ENCODE results near the gene KCP. TPM values are rescaled to one million over a fixed set of nuclear protein-coding genes. Genes with fewer than 3 reads are reported as not detected.

KCP gene
- total RNA-seq, 1 experiment from 2014 or later, result not detected

GRCh38 chr7:128908750-128909624 is 1.5 kb downstream of the KCP start:
- DNase-seq (ENCODE audit: extremely low read depth, low read depth), result no peak

- DNase-seq (ENCODE audit: extremely low read depth, low read depth), result no peak
Measured at GRCh38 chr7:128906766-128907559, 3.5 kb downstream of the KCP start.

DNA sequence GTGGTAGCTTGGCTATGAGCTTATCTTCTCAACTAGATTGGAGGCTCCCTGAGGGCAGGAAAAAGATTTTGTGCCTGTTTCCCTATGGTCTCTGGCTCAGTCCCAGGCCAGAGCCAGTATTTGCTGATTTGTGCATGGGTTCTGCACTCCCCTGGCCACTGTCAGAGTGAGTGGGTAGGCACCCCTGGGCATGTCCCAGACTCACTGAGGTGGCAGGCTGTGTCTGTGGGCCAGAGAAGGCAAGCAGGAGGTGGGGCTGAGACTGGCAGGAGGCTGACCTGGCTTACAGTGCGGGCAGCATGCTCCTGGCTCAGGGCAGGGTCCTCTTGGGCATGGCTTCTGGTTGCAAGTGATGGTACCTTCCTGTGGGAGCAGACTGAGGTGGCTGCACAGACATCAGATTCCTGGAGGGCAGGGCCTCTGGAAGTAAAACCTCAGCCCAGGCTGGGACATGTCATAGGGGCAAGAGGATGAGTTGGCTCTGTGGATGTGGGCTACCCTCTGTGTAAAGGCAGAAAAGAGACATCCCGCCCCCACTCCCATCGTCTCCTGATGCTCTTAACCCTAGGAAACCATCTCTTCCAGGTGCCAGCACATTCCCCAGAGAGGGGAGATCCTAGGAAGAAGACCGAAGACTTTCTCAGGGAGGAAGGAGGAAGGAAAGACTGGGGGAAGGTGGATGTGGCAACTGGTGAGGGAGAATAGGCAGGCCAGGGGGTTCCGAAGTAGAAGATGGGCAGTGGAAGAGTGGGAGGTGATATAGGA is 4.3 kb downstream of the KCP start:
- no peak for DNase-seq (ENCODE audit: extremely low read depth, low read depth)

DNA sequence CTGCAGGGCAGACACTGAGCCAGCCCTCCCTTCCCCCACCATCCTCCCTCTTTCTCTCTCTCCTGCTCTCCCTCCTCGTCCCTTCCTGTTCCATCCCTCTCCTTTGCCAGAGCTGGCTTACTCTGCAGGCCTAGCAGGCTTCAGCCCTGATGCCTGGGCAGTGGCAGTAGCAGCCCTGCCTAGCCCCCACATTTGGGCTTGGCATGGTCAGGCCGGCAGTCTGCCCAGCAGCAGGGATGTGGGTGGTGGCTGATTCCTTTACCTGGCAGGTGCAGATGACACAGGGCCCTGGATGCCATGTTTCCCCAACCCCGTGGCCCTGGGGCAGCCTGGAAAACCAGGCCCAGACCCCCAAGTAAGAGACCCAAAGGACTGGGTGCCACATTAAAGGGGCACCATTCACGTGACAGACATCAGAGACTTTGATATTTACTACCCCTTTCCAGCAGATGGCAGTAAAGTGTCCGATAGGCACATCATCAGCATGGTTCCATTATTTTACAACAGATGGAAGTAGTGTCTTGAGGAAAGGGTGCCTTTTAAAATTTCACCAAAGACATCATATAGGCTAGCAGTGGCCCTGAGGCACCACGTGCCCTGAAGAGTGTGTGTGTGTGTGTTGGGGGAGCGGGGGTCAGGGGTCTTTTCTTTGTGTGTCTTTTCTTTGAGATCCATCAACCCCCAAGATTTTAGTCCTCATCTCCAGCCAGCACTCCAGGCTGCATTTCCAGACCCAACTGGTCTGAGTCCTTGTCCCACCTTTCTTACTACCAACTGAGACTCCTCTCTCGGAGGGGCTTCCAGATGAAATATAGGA is 5.9 kb downstream of the KCP start:
- peak; percentile 52 for DNase-seq (ENCODE audit: extremely low read depth, low read depth)

GRCh38 chr7:128903621-128904361 is 6.7 kb downstream of the KCP start:
- DNase-seq (ENCODE audit: extremely low read depth, low read depth), result no peak

DNA sequence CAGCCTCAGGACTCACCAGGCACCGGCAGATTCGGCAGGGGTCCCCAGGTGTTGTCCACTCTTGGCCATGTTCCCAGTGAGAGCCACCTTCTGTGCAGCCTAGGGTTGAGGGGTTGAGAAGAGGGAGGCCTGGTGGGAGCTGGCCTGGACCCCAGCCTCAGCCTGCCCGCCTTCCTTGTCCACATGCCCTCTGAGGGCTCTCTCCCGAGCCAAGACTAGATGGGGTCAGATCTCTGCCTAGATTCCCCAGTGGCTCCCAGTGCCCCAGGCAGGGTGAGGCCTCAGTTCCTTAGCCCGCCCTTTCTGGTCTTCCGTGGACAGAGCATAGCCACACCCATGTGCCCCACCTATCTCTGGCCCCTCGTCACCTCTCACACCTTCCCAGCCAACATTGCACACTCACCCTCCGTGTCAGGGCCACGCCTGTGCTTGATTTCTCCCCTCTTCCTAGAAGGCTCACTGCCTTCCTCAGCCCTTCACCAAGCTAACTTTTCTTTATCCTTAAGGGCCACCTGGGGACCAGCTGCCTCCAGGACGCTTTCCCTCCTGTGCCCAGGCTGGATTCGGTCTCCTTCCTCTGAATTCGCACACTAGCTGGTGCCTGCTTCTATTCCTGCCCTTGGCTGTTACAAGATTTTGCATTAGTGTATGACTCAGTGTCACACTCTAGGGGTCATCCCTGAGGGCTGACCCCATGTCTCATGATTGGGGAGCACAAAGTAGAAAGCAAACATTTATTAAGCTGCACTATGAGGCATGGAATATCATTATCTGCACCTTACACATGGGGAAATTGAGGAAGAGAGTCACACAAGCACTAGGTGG is 7.5 kb downstream of the KCP start:
- DNase-seq (ENCODE audit: extremely low read depth, low read depth), result no peak

DNA sequence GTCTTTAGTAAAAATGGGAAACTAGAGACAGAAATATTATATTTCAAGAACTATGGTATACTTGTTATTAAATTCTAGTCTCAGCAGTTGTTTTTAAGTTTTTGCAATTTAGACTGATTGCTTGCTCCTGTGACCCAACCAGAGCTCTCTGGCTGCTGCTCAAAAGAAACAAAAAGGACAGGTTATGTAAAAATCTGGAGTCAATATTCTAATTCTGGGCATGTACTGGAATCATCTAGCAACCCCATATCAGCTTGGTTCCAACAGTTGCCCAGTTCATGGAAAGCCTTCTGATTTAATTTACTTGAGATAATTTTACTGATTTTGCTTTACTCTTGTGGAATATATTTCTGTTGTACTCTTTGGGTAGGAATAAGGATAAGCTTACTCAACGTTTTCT is 10.3 kb downstream of the KCP start:
- DNase-seq (ENCODE audit: extremely low read depth, low read depth), result no peak

DNA sequence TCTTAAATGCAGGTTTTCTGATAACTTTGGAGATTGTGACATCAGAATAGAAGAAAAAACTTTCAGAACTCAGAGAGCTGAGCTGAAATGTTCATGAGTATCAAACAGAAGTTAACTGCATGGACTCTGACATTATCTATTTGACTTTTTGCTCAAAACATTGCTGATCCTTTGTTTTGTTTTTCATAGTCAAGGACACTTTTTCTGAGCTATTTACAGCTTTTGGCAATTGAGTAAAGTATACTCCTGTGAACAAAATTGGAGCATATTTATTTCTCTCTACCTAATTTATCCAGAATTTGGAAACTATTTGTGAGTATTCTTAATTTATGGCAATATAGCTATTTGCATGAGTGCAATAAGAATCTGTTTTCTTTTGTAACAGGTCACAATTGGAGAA is 11.1 kb downstream of the KCP start:
- DNase-seq (ENCODE audit: extremely low read depth, low read depth), result no peak

DNA sequence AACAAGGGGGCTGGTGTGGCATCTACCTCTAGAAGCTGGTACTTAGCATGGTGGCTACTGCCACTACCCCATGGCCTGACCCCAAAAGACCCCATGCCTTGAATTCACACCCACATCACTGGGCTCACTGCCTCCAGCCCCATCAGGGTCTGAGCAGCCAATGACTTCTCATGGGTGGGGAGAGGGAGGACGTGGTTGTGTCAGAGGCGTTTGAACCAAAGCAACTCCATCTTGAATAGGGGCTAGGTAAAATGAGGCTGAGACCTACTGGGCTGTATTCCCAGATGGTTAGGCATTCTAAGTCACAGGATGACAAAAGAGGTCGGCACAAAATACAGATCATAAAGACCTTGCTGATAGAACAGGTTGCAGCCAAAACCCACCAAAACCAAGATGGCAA is 15.2 kb downstream of the KCP start:
- no peak for DNase-seq (ENCODE audit: extremely low read depth, low read depth)

DNA sequence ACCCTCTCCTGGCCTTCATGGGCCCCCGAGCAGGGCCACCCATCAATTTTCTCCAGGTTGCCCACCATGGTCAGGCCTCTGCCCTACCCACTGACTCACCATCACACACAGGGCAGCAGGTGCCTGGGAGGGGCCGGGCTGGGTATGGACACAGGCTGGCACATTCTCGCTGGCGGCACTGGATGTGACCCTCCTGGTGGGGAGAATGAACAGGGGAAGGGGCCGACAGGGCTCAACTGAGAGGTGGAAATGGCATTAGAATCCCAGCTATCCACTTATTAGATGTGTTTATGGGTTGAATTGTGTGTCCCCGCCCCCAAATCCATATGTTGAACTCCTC is 16.4 kb downstream of the KCP start:
- no peak for DNase-seq (ENCODE audit: extremely low read depth, low read depth)

- no peak for DNase-seq (ENCODE audit: extremely low read depth, low read depth)
Measured at GRCh38 chr7:128893251-128894100, 17.0 kb downstream of the KCP start.

- no peak for DNase-seq (ENCODE audit: extremely low read depth, low read depth)
Measured at GRCh38 chr7:128892521-128893250, 17.8 kb downstream of the KCP start.

GRCh38 chr7:128891942-128892269 is 18.6 kb downstream of the KCP start:
- DNase-seq (ENCODE audit: extremely low read depth, low read depth), result no peak

GRCh38 chr7:128891110-128891941 is 19.2 kb downstream of the KCP start:
- no peak for DNase-seq (ENCODE audit: extremely low read depth, low read depth)

DNA sequence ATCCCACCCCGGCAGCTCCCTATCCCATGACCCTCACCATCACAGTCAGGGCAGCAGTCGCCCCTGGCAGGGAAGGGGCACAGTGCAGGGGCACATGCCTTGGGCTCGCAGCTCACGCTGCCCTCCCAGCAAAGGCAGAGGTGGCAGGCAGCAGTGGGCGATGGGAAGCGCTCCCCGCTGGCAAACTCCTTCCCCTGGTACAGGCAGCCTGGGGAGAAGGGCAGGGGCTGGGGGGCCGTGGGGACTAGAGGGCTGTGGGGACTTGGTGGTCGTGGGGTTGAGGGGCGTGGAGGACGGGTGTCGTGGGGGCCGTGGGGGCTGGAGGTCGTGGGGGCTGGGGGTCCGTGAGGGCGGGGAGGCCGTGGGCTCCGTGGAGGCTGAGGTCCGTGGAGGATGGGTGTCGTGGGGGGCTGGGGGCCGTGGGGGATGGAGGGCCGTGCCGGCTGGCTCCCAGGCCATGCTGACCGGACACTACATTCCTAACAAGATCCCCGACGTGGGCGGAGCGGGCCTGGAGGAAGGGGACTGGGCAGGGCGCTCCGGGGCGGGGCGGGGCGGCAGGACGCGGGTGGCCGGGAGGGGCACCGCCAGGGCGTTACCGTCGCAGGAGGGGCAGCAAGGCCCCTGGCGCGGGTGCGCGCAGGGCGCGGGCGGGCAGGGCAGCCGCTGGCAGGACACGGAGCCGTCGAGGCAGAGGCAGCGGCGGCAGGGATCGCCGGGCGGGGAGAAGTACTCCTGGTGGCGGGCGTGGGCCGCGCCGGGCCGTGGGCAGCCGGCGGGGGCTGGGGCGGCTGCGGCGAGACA is 20.0 kb downstream of the KCP start:
- peak; percentile 30 for DNase-seq (ENCODE audit: extremely low read depth, low read depth)

GRCh38 chr7:128889121-128889520 is 21.4 kb downstream of the KCP start:
- no peak for DNase-seq (ENCODE audit: extremely low read depth, low read depth)

Measured in NCI-H460 (cell line).